ENCODE measurements around the gene ARMH3.

The ARMH3 gene

DNA sequence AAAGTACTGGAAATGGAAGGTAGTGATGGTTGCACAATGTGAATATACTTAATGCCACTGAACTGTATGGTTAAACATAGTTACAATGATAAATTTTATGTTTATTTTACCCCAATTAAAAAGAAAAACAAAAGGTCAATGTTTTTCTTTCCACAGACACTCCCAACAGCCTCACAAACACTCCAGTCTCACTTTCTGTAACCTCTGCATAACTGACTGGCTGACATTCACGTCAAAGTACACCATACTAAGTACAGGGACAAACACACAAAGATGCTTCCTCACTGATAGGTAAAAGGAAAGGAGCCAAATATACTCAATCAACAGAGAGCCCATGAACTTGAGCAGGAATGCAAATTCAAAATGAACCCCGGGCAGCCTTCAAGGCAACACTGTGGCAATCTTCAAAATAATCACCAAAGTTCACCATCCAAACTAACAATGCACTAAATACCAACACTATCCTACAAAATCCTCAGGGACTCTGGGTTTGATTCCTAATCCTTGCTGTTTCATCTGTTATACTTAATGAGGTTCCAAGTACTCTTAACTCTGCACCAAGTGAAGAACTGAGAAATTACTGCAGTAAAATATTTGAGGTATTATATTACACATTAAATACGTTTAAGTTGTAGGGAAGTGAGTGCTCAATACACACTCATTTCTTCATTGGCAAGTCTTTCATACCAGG is 90.8 kb downstream of the ARMH3 start:
- Histone ChIP-seq H3K27me3 (ENCODE audit: control insufficient read depth in 1 of 2, insufficient read depth in 2 of 2, low read length in 2 of 2) (no peaks in the 10 kb centered on the region), H3K9me3 (ENCODE audit: control insufficient read depth in 2 of 2, low read length in 2 of 2) (no peaks in the 10 kb centered on the region), H3K9ac (ENCODE audit: low read length in 2 of 2) (no peak overlapping the region), H3K36me3 (ENCODE audit: control insufficient read depth in 2 of 2, insufficient read depth in 2 of 2, low read length in 2 of 2) (peaks cover 3 to 4% of the 10 kb centered on the region in 2 donors), H3K4me1 (ENCODE audit: control insufficient read depth, insufficient read depth, low read length) (peaks cover 22% of the 10 kb centered on the region), H3K27ac (ENCODE audit: low read length) (no peak overlapping the region), H3K4me3 (ENCODE audit: low read length in 2 of 2) (no peak overlapping the region)

DNA sequence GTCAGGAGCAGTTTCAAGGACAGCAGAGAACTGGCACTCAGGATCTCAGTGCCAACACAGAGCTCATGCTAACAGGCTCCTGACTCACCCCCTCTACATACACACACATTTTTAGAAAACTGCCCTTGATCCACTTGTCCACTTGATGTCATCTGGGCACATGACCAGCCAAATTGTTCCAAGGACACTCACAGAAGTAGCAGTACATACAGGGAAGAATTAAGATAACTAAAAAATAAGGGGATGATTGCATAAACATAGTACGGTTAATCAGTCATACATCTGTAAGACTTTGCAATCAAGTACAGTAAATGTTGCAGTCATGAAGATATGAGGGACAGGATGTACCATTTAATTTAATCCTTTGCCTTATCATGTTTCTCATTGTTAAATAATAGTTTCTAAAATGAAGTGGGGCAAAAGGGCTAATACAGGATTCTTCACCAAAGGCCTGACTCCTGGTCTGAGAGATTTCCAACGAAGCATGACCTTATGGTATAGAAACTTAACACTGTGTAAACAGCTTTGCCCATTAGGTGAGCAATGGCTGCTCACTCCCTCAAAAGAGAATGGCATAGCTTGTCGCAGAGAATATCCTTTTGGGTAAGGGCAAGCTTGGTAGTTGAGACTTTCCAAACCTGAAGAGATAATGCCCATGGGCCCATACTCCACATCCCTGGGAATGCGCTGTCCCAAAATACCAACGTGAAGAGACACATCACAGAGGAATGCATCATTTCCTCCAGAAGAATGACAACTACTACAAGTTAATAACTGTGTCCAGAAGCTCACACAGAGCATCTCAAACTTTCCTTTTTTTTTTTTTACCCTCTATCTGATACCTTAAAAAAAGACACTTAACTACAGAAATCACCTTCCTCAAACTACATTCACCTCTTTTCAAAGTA is 94.1 kb downstream of the ARMH3 start:
- H3K9ac ChIP-seq (ENCODE audit: low read length in 2 of 2): no peak overlapping the region
- H3K36me3 ChIP-seq (ENCODE audit: control insufficient read depth in 2 of 2, insufficient read depth in 2 of 2, low read length in 2 of 2): peaks cover 3 to 6% of the 10 kb centered on the region in 2 donors
- H3K4me1 ChIP-seq (ENCODE audit: control insufficient read depth, insufficient read depth, low read length): peaks cover 19% of the 10 kb centered on the region
- no peaks in the 10 kb centered on the region for H3K27me3 ChIP-seq (ENCODE audit: control insufficient read depth in 1 of 2, insufficient read depth in 2 of 2, low read length in 2 of 2)
- H3K4me3 ChIP-seq (ENCODE audit: low read length in 2 of 2): no peak overlapping the region
- no peaks in the 10 kb centered on the region for H3K9me3 ChIP-seq (ENCODE audit: control insufficient read depth in 2 of 2, low read length in 2 of 2)
- no peak overlapping the region for H3K27ac ChIP-seq (ENCODE audit: low read length)

- H3K36me3 ChIP-seq (ENCODE audit: control insufficient read depth in 2 of 2, insufficient read depth in 2 of 2, low read length in 2 of 2): peaks cover 8 to 10% of the 10 kb centered on the region in 2 donors
- peaks cover 19% of the 10 kb centered on the region for H3K4me1 ChIP-seq (ENCODE audit: control insufficient read depth, insufficient read depth, low read length)
- H3K27me3 ChIP-seq (ENCODE audit: control insufficient read depth in 1 of 2, insufficient read depth in 2 of 2, low read length in 2 of 2): no peaks in the 10 kb centered on the region
- no peaks in the 10 kb centered on the region for H3K9me3 ChIP-seq (ENCODE audit: control insufficient read depth in 2 of 2, low read length in 2 of 2)
- H3K4me3 ChIP-seq (ENCODE audit: low read length in 2 of 2): no peak overlapping the region
- no peak overlapping the region for H3K27ac ChIP-seq (ENCODE audit: low read length)
- peak overlapping the region in 1 of 2 donors; percentile 13 for H3K9ac ChIP-seq (ENCODE audit: low read length in 2 of 2)
Observed at GRCh38 chr10:101960879-101961395, 95.0 kb downstream of the ARMH3 start.

DNA sequence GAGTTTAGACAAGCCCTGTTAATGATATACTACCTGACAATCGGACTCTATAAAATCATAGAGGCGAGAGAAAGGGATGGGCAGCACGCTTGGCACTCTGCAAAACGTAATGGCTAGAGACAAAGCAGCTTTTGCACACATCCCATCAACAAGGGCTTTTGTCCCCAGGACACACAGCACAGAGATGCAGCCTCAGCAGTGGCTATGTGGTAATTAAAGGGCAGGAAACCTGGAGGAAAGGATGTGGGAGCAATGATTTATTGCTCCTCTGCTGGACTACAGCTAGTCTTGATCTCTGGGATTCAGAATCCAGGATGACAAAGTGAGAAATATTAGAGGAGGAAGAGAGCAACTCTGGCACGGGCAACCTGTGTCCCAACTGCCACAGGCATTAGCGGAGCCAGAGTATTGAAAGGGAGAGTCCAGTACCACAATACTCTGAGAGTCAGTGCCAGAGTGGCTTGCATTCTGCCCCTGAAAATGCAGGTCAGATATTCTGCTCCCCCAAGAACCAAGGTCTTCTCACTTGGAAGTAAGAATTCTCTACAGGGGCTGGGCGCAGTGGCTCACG is 96.5 kb downstream of the ARMH3 start:
- Histone ChIP-seq H3K27ac (ENCODE audit: low read length) (no peak overlapping the region), H3K9ac (ENCODE audit: low read length in 2 of 2) (no peak overlapping the region), H3K27me3 (ENCODE audit: control insufficient read depth in 1 of 2, insufficient read depth in 2 of 2, low read length in 2 of 2) (no peaks in the 10 kb centered on the region), H3K9me3 (ENCODE audit: control insufficient read depth in 2 of 2, low read length in 2 of 2) (no peaks in the 10 kb centered on the region), H3K36me3 (ENCODE audit: control insufficient read depth in 2 of 2, insufficient read depth in 2 of 2, low read length in 2 of 2) (peaks cover 10 to 18% of the 10 kb centered on the region in 2 donors), H3K4me1 (ENCODE audit: control insufficient read depth, insufficient read depth, low read length) (peaks cover 9% of the 10 kb centered on the region), H3K4me3 (ENCODE audit: low read length in 2 of 2) (no peak overlapping the region)

DNA sequence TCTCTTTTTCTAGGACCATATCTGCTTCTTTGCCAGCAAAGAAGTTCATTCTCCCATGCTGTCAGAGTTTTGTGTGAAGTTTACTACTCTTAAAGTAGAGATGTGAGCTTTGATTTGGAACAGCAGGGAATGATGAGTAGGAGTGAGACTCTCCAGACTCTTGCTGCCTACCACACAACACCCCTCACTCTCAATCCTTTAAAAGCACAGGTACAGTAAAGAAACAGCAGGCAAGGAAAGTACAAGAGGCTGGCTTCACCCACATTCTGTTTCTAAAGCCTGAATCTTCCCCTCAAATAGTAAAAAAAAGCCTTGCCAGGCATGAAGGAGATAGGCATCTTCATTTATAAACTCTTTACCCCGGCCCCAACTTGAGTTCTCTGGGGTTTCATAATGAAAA is 97.3 kb downstream of the ARMH3 start:
- no peak overlapping the region for H3K4me3 ChIP-seq (ENCODE audit: low read length in 2 of 2)
- H3K9ac ChIP-seq (ENCODE audit: low read length in 2 of 2): no peak overlapping the region
- H3K27me3 ChIP-seq (ENCODE audit: control insufficient read depth in 1 of 2, insufficient read depth in 2 of 2, low read length in 2 of 2): no peaks in the 10 kb centered on the region
- H3K9me3 ChIP-seq (ENCODE audit: control insufficient read depth in 2 of 2, low read length in 2 of 2): no peaks in the 10 kb centered on the region
- peaks cover 10 to 18% of the 10 kb centered on the region in 2 donors for H3K36me3 ChIP-seq (ENCODE audit: control insufficient read depth in 2 of 2, insufficient read depth in 2 of 2, low read length in 2 of 2)
- H3K4me1 ChIP-seq (ENCODE audit: control insufficient read depth, insufficient read depth, low read length): peaks cover 9% of the 10 kb centered on the region
- H3K27ac ChIP-seq (ENCODE audit: low read length): no peak overlapping the region

GRCh38 chr10:101956898-101957297 is 99.1 kb downstream of the ARMH3 start:
- no peak overlapping the region for H3K27ac ChIP-seq (ENCODE audit: low read length)
- no peaks in the 10 kb centered on the region for H3K9me3 ChIP-seq (ENCODE audit: control insufficient read depth in 2 of 2, low read length in 2 of 2)
- peaks cover 12 to 22% of the 10 kb centered on the region in 2 donors for H3K36me3 ChIP-seq (ENCODE audit: control insufficient read depth in 2 of 2, insufficient read depth in 2 of 2, low read length in 2 of 2)
- no peaks in the 10 kb centered on the region for H3K27me3 ChIP-seq (ENCODE audit: control insufficient read depth in 1 of 2, insufficient read depth in 2 of 2, low read length in 2 of 2)
- H3K4me1 ChIP-seq (ENCODE audit: control insufficient read depth, insufficient read depth, low read length): peaks cover 9% of the 10 kb centered on the region
- H3K9ac ChIP-seq (ENCODE audit: low read length in 2 of 2): no peak overlapping the region
- no peak overlapping the region for H3K4me3 ChIP-seq (ENCODE audit: low read length in 2 of 2)

GRCh38 chr10:101956117-101956516 is 99.9 kb downstream of the ARMH3 start:
- peaks cover 9% of the 10 kb centered on the region for H3K4me1 ChIP-seq (ENCODE audit: control insufficient read depth, insufficient read depth, low read length)
- no peak overlapping the region for H3K4me3 ChIP-seq (ENCODE audit: low read length in 2 of 2)
- H3K27me3 ChIP-seq (ENCODE audit: control insufficient read depth in 1 of 2, insufficient read depth in 2 of 2, low read length in 2 of 2): no peaks in the 10 kb centered on the region
- H3K9ac ChIP-seq (ENCODE audit: low read length in 2 of 2): no peak overlapping the region
- H3K36me3 ChIP-seq (ENCODE audit: control insufficient read depth in 2 of 2, insufficient read depth in 2 of 2, low read length in 2 of 2): peaks cover 12 to 22% of the 10 kb centered on the region in 2 donors
- H3K27ac ChIP-seq (ENCODE audit: low read length): no peak overlapping the region
- no peaks in the 10 kb centered on the region for H3K9me3 ChIP-seq (ENCODE audit: control insufficient read depth in 2 of 2, low read length in 2 of 2)

- no peak overlapping the region for H3K4me3 ChIP-seq (ENCODE audit: low read length in 2 of 2)
- H3K36me3 ChIP-seq (ENCODE audit: control insufficient read depth in 2 of 2, insufficient read depth in 2 of 2, low read length in 2 of 2): peaks cover 15 to 21% of the 10 kb centered on the region in 2 donors
- H3K4me1 ChIP-seq (ENCODE audit: control insufficient read depth, insufficient read depth, low read length): no peaks in the 10 kb centered on the region
- H3K9ac ChIP-seq (ENCODE audit: low read length in 2 of 2): no peak overlapping the region
- H3K9me3 ChIP-seq (ENCODE audit: control insufficient read depth in 2 of 2, low read length in 2 of 2): peaks cover 0 to 4% of the 10 kb centered on the region in 2 donors
- H3K27me3 ChIP-seq (ENCODE audit: control insufficient read depth in 1 of 2, insufficient read depth in 2 of 2, low read length in 2 of 2): no peaks in the 10 kb centered on the region
- H3K27ac ChIP-seq (ENCODE audit: low read length): no peak overlapping the region
Observed at GRCh38 chr10:101952191-101952590, 103.8 kb downstream of the ARMH3 start.

- peaks cover 7 to 8% of the 10 kb centered on the region in 2 donors for H3K36me3 ChIP-seq (ENCODE audit: control insufficient read depth in 2 of 2, insufficient read depth in 2 of 2, low read length in 2 of 2)
- H3K27ac ChIP-seq (ENCODE audit: low read length): no peak overlapping the region
- no peak overlapping the region for H3K4me3 ChIP-seq (ENCODE audit: low read length in 2 of 2)
Observed at GRCh38 chr10:101950213-101950612, 105.8 kb downstream of the ARMH3 start.

DNA sequence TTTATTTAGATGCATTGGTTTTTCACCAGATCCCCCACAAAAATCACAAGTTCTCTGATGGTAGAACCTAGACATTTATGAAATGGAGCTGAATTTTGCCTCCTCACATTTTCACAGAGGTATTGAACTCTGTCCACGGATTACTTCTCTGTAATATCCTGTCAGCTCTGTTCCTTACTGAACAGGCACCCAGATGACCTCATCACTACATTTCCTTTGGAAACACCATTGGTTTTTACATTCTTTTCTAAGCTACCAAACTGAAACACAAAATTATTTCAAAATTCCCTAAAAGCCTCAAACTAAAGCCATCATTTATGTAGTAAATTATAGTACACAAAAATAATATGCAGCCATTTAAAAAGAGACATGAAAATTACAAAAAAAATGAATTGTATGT is 114.1 kb downstream of the ARMH3 start:
- Histone ChIP-seq H3K36me3 (ENCODE audit: control insufficient read depth in 2 of 2, insufficient read depth in 2 of 2, low read length in 2 of 2) (no peaks in the 10 kb centered on the region), H3K27ac (ENCODE audit: low read length) (no peak overlapping the region), H3K9me3 (ENCODE audit: control insufficient read depth in 2 of 2, low read length in 2 of 2) (no peaks in the 10 kb centered on the region), H3K9ac (ENCODE audit: low read length in 2 of 2) (no peak overlapping the region), H3K27me3 (ENCODE audit: control insufficient read depth in 1 of 2, insufficient read depth in 2 of 2, low read length in 2 of 2) (no peaks in the 10 kb centered on the region), H3K4me1 (ENCODE audit: control insufficient read depth, insufficient read depth, low read length) (peaks cover 22% of the 10 kb centered on the region), H3K4me3 (ENCODE audit: low read length in 2 of 2) (no peak overlapping the region)

More at GRCh38 chr10:101950213-101950612, 105.8 kb downstream of the ARMH3 start:
- Histone ChIP-seq H3K4me1 (ENCODE audit: control insufficient read depth, insufficient read depth, low read length) (no peaks in the 10 kb centered on the region), H3K9me3 (ENCODE audit: control insufficient read depth in 2 of 2, low read length in 2 of 2) (peaks cover 0 to 4% of the 10 kb centered on the region in 2 donors), H3K27me3 (ENCODE audit: control insufficient read depth in 1 of 2, insufficient read depth in 2 of 2, low read length in 2 of 2) (no peaks in the 10 kb centered on the region), H3K9ac (ENCODE audit: low read length in 2 of 2) (no peak overlapping the region)
